Lung microvascular endothelial cell (primary cell): ENCODE data around the gene CD53. TPM values are rescaled to one million over a fixed set of nuclear protein-coding genes. Genes with fewer than 3 reads are reported as not detected.

Source experiments
- DNase-seq, 2 donors: peaks; one replicate each; pipeline versions ENCODE4 v3.0.0 to v3.0.0-alpha.2; 2010; ENCODE audit warnings: low read depth in 2 of 2
- total RNA-seq: library from RNA; depleted of rRNA; stranded (reverse); fragments of >200 nt; gene quantifications from 2 replicates; pipeline ENCODE4 v1.2.1, GENCODE V29; 2014

Gene CD53
- total RNA-seq, 1 donor from 2014 or later, result not detected

DNA sequence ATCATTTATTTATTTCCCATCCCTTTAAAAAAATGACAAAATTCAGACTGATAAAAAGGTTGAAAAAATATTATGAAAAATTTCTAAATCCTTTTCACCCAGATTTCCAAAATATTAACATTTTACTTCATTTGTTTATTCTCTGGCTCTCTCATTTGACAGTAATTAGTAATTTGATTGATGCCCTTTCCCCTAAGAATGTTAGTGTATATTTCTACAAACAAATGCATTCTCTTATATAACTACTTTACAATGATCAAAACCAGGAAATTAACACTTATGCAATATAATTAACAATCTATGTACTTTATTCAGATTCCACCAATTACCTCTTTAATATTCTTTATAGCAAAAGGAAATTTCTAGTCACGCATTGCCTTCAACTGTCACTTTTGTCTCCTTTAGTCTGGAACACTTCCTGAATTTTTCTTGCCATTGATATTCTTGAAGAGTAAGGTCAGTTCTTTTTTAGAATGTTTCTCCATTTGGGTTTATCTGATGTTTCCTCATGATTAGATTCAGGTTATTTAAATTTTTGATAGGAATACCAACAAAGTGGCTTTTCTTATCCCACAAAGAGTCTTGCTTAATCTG is 3.9 kb downstream of the CD53 start:
- DNase-seq, result no peak

DNA sequence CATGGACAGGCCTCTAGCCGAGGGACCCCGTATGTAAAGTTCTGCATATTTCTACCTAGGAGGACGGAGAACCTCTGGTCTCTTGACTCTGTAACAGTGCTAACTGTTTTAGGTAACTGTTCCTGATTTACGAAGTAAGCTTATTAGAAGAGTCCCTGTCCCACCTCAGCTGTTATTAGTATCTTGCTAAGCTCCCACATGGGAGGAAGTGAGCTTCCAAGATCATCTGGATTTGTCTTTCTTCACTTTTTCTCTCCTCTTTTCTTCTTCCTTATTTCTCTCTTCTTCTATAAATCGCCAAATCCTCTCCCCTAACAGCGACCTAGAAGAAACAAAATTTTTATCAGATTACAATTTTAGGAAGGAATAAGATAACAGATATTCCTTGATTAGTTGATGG is 4.4 kb downstream of the CD53 start:
- DNase-seq, result no peak

- no peak for DNase-seq
Measured at GRCh38 chr1:110877776-110878175, 4.8 kb downstream of the CD53 start.

DNA sequence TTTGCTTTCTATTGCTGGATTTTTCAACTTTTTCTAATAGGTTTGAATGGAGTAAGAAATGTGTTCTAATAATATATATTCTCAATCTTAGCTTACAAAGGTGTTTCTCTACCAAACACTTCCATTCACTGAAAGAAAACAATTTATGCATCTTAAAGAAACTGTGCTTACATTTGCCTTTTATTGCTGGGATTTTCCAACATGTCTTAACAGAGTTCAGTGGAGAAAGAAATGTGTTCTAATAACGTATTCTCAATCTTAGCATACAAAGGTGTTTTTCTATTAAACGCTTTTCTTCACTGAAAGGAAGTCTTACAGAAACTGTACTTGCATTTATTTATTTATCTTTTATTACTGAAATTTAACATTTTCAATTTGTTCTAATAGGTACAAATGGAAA is 5.6 kb downstream of the CD53 start:
- DNase-seq, result no peak

GRCh38 chr1:110878993-110879392 is 6.0 kb downstream of the CD53 start:
- DNase-seq, result no peak

DNA sequence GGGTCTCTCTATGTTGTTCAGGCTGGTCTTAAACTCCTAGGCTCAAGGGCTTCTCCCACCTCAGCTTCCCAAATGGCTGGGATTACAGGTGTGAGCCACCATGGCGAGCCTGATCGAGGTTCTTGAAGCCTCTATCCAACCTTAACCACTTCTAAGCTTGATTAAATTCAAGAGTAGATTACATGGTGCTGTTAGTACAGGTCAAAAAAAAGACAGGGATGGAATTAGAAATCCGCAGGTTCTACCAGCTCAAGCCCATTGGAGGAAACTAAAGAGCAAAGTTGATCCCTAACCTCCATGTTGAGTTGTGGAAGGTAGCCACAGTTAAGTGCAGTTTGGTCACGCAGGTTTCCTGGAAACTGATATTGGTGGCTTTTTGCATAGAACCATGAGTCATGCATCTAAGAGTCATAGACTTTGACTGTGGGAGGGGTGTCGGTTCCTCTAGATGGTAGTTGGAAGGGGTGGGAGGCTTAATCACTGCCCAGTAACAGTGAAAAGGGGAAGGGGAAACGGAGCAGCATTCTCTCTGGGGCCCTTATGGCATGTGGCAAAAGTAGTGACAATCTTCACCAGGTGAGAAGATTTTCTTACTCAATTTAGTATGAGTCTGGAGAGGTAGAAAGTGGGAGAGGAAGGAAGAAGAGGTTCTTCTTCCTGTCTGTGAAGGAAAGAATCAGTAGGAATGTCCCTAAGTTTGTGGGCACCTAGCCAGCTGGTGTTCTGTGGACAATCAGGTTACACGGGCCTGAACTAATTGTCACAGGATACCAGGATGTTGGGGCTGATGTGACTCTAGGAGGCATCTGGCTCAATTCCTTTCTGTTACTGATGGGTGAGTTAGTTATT is 7.0 kb downstream of the CD53 start:
- DNase-seq, result no peak

DNA sequence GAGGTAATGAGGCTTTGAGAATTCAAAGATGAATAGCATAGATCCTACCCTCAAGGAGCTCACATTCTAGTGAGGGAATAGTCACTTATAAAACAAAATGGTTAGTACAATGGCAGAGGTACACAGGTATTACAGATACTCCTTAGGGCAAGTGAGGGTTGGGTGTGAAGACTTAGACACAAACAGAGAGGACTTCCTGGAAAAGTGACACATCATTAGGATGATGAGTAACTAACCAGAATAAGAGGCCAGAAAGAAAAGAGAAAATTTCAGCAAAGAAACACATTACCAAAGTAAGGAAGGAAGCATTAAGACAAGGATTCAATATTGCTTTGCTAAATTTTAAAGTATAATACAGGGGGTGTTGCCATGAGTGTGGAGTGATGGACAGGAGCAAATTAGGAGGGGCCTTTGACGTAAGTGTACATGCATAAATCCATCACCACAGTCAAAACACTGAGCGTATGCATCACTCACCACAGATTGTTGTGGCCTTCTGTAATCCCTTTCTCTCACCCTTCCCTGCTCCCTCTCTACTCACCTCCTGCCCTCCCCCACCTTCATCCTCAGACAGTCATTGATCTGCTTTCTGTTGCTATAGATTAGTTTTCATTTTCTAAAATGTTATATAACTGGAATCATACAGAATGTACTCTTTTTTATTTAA is 7.9 kb downstream of the CD53 start:
- DNase-seq, result no peak

GRCh38 chr1:110888049-110888448 is 15.1 kb downstream of the CD53 start:
- no peak for DNase-seq

- no peak for DNase-seq
Measured at GRCh38 chr1:110888641-110889040, 15.7 kb downstream of the CD53 start.

DNA sequence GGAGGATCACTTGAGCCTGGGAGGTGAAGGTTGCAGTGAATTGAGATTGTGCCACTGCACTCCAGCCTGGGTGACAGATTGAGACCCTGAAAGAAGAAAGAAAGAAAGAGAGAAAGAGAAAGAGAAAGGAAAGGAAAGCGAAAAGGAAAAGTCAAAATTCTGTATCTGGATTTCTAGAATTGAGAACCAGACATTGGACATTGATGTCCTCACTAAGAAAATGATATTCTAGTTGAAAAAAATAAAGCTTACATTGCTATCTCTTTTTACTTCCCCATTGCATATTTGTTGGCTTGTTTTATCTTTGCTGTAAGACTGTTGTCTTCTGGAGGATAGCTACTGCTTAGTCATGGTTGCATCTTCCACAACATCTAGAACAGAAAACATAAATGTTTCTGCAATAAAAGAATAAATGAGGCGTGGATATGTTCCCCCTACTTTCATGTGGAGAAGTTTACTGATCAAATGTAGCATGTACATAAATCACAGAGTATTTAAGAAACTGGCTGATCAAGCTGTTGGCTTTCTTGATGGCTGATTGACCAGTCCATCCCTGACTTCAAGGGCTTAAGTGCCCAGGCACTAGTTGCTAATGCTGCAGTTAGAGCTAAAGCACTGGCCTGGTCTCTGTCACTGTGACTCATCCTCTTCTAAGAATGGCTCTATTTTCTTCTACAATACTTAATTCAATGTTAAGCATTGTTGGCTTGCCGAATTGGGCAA is 17.7 kb downstream of the CD53 start:
- no peak for DNase-seq

- DNase-seq, result no peak
Measured at GRCh38 chr1:110893908-110894490, 21.1 kb downstream of the CD53 start.

GRCh38 chr1:110896090-110896489 is 23.1 kb downstream of the CD53 start:
- DNase-seq, result no peak

GRCh38 chr1:110897681-110898080 is 24.7 kb downstream of the CD53 start:
- no peak for DNase-seq

- no peak for DNase-seq
Measured at GRCh38 chr1:110898734-110899457, 25.9 kb downstream of the CD53 start.

GRCh38 chr1:110899458-110899843 is 26.5 kb downstream of the CD53 start:
- no peak for DNase-seq

DNA sequence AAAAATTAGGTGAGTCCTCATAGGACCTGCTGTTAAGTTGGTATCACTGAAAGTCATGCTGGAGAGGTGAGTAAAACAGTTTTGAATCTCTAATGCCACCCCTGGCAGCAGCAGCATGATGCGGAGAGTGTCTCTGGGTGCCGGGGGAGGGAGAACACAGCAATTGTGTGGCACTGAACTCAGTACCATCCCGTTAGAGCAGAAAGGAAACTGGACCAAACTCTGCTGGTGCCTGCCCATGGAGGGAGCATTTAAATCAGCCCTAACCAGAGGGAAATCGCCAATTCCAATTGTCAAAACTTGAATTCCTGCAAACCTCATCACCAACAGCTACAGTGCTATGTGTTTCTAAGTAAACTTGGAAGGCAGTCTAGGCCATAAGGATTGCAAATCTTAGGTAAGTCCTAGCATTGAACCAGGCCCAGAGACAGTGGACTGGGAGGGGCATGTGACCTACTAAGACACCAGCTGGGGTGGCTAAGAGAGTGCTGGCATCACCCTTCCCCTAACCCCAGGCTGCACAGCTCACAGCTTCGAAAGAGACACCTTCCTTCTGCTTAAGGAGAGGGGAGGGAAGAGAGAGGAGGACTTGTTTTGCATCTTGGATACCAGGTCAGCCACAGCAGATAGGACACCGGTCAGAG is 30.0 kb downstream of the CD53 start:
- no peak for DNase-seq

DNA sequence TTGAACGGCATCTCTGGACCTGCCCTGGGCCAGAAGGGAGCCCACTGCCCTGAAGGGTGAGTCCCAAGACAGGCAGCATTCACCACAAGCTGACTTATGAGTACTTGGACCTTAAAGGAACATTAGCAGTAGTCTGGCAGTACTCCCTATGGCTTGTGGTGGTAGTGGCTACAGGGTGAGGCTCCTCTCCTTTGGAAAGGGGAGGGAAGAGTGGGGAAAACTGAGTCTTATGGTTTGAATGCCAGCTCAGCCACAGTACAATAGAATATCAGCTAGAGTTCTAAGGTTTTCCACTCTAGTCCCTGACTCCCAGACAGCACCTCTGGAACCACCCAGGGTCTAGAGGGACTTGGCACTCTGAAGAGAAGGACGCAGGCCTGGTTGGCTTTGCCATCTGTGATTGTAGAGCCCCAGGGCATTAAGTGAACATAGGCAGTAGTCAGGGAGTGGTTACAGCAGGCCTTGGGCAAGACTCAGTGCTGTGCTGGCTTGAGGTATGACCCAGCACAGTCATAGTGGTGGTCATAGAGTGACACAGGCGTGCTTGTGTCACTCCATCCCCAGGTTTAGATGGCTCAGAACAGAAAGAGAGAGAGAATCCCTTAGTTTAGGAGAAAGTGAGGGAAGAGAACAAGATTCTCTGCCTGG is 31.0 kb downstream of the CD53 start:
- no peak for DNase-seq

- no peak for DNase-seq
Measured at GRCh38 chr1:110912784-110913183, 39.8 kb downstream of the CD53 start.

GRCh38 chr1:110914676-110915075 is 41.7 kb downstream of the CD53 start:
- no peak for DNase-seq

- DNase-seq, result no peak
Measured at GRCh38 chr1:110915804-110916203, 42.9 kb downstream of the CD53 start.
